Loucy (cell line): ENCODE measurements around the gene PEMT.

Source experiments
- CTCF ChIP-seq: fragments of 200-600 bp; sonication (generic); conservative IDR thresholded peaks from 2 replicates; pipeline ENCODE4 v1.5.1; 2014; ENCODE audit warnings: mild to moderate bottlenecking, antibody characterized with exemption, low read length
- EZH2phosphoT487 ChIP-seq: fragments of 200-600 bp; IDR thresholded peaks from 2 replicates; pipeline ENCODE4 v1.6.1; 2018; ENCODE audit warnings: antibody characterized with exemption, mild to moderate bottlenecking, moderate library complexity, borderline replicate concordance

DNA sequence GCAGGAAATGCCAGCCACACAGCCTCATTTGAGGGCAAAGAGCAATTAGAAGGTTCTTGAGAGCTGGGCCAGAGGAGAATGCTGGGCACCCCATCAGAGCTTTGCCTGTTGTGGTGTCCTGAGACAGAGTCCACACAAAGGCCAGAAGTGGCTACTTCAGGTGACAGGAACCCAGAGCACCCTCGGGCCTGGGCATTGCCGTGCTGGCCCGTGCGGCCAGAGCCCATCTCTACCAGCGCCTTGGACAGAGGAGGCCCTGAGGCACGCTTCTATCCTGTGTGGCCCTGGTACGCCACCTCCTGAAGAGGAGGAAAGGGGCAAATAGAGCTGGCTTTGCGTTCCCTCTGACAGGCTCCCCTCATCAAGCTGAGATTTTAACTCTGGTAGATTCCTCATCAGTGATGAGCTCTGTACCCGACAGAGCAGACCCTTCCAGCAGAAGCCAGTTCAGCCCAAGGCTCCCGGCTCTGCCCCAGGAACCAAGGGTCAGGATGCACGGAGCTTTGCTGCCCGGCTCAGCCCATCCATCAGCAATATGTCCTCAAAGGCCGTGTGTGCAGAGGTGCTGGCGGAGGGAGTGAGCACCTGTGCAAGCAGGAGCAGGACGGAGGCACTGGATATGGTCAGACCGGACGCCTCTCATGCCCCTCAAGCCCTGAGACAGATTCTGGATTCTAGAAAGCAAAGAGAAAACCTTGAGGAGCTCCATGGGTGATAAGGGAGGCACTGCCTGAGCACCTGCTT is 91.9 kb downstream of the PEMT start:
- TF ChIP-seq CTCF, result no peak
- no peak for TF ChIP-seq EZH2phosphoT487
